ENCODE measurements around the gene ATE1. TPM values are rescaled to one million over a fixed set of nuclear protein-coding genes. Genes with fewer than 3 reads are reported as not detected.
"Not testable (repeated sequence)": the region's sequence is repeated elsewhere in the genome, so short reads cannot be mapped to it uniquely, and the experiment has no call there.

ATE1 gene
- total RNA-seq, 1 donor from 2014 or later: 27.0 TPM

- peak; percentile 78 for DNase-seq (ENCODE audit: low read depth, low spot score)
Observed at GRCh38 chr10:121792198-121792597, 135.6 kb downstream of the ATE1 start.

GRCh38 chr10:121791761-121792160 is 136.1 kb downstream of the ATE1 start:
- peak; percentile 66 for DNase-seq (ENCODE audit: low read depth, low spot score)

- no peak for DNase-seq (ENCODE audit: low read depth, low spot score)
Observed at GRCh38 chr10:121788717-121789116, 139.1 kb downstream of the ATE1 start.

- no peak for DNase-seq (ENCODE audit: low read depth, low spot score)
Observed at GRCh38 chr10:121788115-121788514, 139.7 kb downstream of the ATE1 start.

GRCh38 chr10:121787169-121787568 is 140.7 kb downstream of the ATE1 start:
- DNase-seq (ENCODE audit: low read depth, low spot score): no peak

- DNase-seq (ENCODE audit: low read depth, low spot score): no peak
Observed at GRCh38 chr10:121783782-121784372, 144.0 kb downstream of the ATE1 start.

GRCh38 chr10:121781101-121781500 is 146.7 kb downstream of the ATE1 start:
- DNase-seq (ENCODE audit: low read depth, low spot score): no peak

GRCh38 chr10:121774813-121775212 is 153.0 kb downstream of the ATE1 start:
- DNase-seq (ENCODE audit: low read depth, low spot score): no peak

GRCh38 chr10:121774404-121774803 is 153.4 kb downstream of the ATE1 start:
- no peak for DNase-seq (ENCODE audit: low read depth, low spot score)

- DNase-seq (ENCODE audit: low read depth, low spot score): no peak
Observed at GRCh38 chr10:121772884-121773283, 154.9 kb downstream of the ATE1 start.

- DNase-seq (ENCODE audit: low read depth, low spot score): no peak
Observed at GRCh38 chr10:121772406-121772805, 155.4 kb downstream of the ATE1 start.

- DNase-seq (ENCODE audit: low read depth, low spot score): no peak
Observed at GRCh38 chr10:121771966-121772365, 155.9 kb downstream of the ATE1 start.

- DNase-seq (ENCODE audit: low read depth, low spot score): no peak
Observed at GRCh38 chr10:121766426-121766825, 161.4 kb downstream of the ATE1 start.

- no peak for DNase-seq (ENCODE audit: low read depth, low spot score)
Observed at GRCh38 chr10:121765204-121765603, 162.6 kb downstream of the ATE1 start.

- DNase-seq (ENCODE audit: low read depth, low spot score): no peak
Observed at GRCh38 chr10:121764233-121764942, 163.4 kb downstream of the ATE1 start.

- DNase-seq (ENCODE audit: low read depth, low spot score): not testable (repeated sequence)
Observed at GRCh38 chr10:121757241-121757640, 170.6 kb downstream of the ATE1 start.

GRCh38 chr10:121755496-121755895 is 172.3 kb downstream of the ATE1 start:
- DNase-seq (ENCODE audit: low read depth, low spot score): not testable (repeated sequence)

- DNase-seq (ENCODE audit: low read depth, low spot score): no peak
Observed at GRCh38 chr10:121754666-121755065, 173.2 kb downstream of the ATE1 start.

- DNase-seq (ENCODE audit: low read depth, low spot score): peak; percentile 57
Observed at GRCh38 chr10:121753726-121754476, 173.9 kb downstream of the ATE1 start.

- DNase-seq (ENCODE audit: low read depth, low spot score): no peak
Observed at GRCh38 chr10:121751191-121751760, 176.6 kb downstream of the ATE1 start.

GRCh38 chr10:121747163-121747775 is 180.6 kb downstream of the ATE1 start:
- no peak for DNase-seq (ENCODE audit: low read depth, low spot score)

Data from pulmonary artery endothelial cell (primary cell).